Femur (tissue), 1 donor: ENCODE measurements around the gene SLX9.

Experiments
- DNase-seq: peaks from one replicate; pipeline ENCODE4 v3.0.0-alpha.2; 2017

The SLX9 gene, protein sequence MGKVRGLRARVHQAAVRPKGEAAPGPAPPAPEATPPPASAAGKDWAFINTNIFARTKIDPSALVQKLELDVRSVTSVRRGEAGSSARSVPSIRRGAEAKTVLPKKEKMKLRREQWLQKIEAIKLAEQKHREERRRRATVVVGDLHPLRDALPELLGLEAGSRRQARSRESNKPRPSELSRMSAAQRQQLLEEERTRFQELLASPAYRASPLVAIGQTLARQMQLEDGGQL

DNA sequence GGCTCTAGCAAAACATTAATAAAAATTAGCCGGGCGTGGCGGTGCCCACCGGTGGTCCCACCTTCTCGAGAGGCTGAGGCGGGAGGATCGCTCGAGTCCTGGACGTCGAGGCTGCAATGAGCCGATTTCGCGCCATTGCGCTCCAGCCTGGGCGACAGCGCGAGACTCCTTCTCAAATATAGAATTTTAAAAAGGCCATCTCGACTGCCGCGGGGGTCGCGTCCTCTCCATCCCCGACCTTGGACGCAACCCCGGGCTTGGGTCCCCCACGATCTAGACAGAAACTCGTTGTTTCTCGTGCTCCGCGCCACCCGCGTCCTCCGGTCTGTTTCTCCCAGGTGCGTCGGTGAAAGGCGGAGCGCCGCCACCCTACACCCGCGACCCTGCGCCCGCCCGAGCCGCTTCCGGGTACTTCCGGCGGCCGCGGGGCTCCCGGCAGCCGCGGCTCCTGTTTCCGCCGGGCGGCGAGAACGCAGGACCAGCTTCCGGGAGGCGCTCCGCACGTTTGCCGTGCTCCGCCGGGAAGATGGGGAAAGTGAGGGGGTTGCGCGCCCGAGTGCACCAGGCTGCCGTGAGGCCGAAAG lies at the start of gene SLX9:
Gene SLX9 (plus strand): TSS at position 498 of the 584 bp plus-strand sequence. CDS start 29 bp downstream, at position 527.
- DNase-seq, result peak; percentile 85

GRCh38 chr21:44890338-44890931 lies 49.4 kb upstream of the SLX9 start:
- no peak for DNase-seq

- DNase-seq, result no peak
These were observed 48.8 kb upstream of the SLX9 start for GRCh38 chr21:44890961-44891541.

- DNase-seq, result no peak
These were observed 48.2 kb upstream of the SLX9 start for GRCh38 chr21:44891631-44892031.

DNA sequence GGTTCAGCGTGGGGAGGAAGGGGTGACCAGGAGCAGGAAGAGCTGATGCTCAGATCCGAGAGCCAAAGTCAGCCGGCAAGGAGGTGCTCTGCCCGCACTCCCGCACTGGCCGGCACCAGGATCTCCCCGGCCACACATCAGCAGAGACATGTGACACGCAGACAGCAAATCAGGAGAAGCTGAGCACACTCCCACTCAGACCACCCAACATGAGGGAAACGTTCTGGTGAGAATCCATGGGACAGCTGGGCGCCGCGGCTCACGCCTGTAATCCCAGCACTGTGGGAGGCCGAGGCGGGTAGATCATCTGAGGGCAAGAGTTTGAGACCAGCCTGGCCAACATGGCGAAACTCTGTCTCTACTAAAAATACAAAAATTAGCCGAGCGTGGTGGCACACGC lies 47.7 kb upstream of the SLX9 start:
- DNase-seq, result no peak

DNA sequence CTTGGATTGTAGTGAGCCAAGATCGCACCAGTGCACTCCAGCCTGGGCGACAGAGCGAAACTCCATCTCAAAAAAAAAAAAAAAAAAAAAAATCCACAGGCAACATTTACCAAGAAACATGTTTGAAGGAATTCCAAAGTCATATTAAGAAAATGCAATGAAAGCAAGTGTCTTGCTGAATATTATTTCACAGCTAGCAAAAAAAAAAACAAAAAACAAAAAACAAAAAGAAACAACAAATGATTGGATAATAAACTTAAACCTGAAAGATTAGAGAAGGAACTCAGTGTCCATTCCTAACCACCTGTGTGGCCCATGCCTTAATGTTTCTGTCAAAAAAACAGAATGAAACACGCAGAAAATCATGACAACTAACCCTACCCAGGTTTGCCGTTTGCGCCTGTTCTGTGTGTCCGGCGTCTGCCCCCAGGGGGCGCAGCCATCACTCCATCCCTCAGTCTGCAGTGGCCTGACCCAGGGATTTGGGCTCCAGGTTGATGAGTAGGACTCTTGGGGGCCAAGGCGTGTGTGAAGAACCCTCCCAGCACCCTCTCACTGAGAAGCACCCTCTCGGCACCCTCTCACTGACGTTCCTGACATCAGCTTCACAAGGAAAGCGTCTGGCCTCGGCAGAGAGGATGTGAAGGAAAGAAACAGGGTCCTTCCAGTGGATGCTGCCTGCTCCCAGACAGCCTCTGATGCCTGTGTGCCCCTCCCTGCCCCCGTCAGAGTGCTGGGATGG lies 47.1 kb upstream of the SLX9 start:
- peak; percentile 64 for DNase-seq

GRCh38 chr21:44893278-44893556 lies 46.6 kb upstream of the SLX9 start:
- DNase-seq, result no peak

GRCh38 chr21:44893948-44894656 lies 45.7 kb upstream of the SLX9 start:
- no peak for DNase-seq

DNA sequence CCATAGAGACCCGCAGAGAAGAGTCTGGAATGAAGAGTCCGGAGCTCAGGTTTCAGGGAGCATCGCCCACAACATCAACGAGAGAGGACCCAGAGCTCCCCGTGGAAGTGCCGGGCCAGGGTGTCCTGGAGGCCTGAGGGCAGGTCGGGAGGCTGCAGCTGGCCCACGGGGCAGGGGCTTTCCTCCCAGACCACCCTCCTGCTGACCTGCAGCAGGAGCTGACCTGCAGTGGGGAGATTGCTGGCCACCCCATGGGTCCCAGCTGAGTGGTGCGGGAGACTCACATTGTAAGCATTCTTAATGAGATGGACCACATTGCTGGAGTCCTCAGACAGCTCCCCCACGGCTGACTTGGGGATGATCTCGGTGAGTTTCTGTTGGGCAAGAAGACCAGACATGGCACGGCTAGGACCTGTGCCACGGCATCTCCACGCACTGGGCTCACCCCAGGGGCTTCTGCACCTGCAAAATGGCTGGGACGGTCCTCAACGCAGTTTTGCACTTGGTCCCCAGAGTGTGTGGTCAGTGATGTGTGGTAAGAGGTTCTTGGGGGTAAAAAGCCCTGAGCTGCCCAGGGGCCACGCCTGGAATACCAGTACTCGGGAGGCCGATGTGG lies 45.0 kb upstream of the SLX9 start:
- DNase-seq, result no peak

- no peak for DNase-seq
These were observed 44.0 kb upstream of the SLX9 start for GRCh38 chr21:44895859-44896258.

DNA sequence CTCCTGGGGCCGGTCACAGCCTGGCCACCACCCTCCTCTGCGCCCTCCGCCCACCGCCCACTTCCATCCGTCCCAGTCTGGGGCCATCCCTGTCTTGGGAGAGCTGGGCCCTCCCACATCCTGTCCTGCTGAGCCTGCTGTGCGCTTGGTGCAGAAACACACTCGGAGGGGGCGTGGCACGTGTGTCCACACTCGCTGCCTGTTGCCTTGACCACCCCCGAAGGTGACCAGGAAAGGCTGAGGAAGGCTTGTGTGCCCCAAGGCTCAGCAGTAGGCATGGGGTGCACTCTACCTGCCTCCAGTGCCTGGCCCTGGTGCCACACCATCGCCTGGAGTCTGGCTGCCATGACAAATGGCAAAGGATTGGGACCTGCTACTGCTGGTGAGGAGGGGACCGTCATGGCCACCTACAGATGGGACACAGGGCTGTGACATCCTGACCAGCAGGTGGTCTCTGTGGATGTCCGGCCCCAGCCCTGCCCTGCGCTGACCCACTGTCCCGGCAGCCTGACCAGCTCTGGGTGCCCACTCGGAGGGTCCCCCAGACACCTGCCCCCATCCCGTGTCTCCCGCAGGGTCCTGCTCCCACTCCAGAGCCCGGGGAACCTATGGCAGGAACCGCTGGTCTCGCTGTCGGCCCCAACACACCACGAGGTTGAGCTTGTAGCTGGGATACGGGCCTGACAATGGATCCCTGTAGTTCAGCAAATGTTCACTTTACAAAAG lies 43.1 kb upstream of the SLX9 start:
- no peak for DNase-seq

- DNase-seq, result no peak
These were observed 42.4 kb upstream of the SLX9 start for GRCh38 chr21:44897326-44898010.

DNA sequence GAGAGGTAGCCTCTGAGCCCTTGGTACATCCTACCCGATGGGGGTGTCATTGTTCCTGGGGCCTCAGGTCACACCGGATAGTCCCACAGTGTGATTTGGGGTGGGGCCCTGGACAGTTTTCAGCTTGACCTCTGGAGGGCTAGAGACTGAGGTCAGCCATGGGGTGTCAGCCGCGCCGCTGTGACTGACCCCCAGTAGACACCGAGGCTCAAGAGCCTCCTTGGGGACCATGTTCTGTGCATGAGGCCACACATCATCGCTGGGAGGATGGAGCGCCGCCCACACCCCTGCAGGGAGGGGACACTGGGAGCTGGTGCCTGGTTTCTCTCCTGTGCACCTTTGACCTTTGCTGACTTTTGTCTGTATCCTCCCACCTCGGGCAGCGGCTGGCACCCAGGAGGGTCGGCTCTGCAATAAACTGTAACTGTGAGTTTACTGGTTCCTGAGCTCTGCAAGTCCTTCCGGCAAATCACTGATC lies 41.8 kb upstream of the SLX9 start:
- DNase-seq, result no peak

DNA sequence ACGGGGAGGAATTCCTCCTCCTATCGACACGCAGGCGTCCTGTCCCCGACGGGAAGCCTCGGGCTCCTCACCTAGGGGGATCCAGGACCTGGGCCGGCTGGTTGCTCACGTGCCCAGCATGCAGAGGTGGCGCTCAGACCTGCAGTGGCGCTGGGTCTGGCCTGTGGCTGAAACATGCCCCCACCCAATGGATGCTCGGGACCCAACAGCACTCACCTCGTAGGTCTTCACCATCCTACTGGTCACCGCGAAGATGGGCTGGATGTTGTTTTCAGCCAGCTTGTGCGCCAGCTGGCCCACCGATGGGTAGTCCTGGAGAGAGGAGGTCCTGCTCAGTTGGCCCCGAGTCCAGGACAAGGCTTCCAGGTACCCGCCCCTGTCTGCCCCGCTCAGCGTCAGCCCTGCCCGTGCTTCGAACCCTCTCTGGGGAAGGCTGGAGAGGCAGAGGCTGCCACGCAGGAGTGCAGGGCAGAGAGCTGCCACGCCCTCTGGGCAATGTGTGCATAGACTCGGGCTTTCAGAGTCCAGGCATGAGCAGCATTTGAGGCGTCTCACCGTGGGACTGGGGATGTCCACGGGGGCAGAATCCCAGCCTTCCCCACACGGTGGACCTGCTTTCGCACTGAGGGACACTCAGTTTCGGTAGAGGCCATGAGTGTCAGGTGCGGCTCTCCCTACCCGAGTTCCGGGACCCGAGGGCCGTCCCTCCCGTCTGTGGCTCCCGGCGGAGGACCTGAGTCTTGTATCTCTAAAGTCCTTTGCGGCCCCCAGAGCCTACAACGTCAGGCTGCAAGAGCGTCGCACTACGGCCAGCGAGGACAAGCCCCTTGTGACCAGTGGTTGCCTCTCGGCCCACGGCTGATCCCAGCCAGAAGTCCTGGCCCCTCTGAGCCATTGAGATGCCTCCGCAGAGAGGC lies 40.7 kb upstream of the SLX9 start:
- DNase-seq, result no peak

DNA sequence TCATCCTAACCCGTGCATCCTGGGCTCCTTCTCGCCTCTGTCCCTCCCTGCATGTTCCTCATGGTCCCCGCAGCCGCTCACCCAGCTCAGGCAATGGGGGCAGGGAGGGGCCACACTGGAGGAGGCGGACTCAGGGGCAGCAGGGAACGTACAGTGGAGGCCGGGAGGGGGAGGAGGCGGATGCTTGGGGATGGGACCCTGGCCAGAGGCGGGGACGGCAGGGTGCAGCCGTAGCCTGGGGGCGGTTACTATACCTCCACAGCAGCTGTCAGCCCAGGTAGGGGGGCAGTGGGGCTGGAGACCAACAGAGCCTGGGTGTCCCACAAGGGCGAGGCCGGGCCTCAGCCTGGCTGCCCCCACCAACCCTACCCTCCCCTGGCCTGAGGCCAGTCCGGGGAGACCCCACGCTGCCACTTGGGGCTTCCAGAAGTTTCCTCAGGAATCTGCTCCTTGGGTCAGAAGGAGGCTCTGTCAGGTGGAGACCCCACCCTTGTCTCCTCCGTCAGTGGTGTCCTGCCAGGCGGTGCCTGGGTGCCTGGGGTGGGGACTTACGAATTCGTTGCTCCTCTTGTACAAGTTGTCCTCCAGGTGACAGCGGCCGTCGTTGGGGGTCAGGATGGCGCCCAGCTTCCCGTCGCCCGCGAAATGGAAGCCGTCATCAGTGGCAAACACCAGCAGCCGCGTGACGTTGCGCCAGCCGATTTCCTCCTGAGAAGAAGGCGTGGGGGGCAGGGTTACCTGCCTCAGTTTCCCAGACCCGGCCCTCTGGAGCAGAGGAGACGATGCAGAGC lies 39.9 kb upstream of the SLX9 start:
- no peak for DNase-seq

- DNase-seq, result no peak
These were observed 39.1 kb upstream of the SLX9 start for GRCh38 chr21:44900559-44901251.

GRCh38 chr21:44901391-44902074 lies 38.3 kb upstream of the SLX9 start:
- DNase-seq, result no peak
